Middle frontal gyrus (tissue), 1 donor: ENCODE data around the gene ADRB1.

ENCODE experiments used
- DNase-seq: peaks from one replicate; pipeline ENCODE4 v3.0.0-alpha.2; 2015; ENCODE audit warnings: low spot score; ENCODE audit errors: extremely low spot score

ADRB1 gene

DNA sequence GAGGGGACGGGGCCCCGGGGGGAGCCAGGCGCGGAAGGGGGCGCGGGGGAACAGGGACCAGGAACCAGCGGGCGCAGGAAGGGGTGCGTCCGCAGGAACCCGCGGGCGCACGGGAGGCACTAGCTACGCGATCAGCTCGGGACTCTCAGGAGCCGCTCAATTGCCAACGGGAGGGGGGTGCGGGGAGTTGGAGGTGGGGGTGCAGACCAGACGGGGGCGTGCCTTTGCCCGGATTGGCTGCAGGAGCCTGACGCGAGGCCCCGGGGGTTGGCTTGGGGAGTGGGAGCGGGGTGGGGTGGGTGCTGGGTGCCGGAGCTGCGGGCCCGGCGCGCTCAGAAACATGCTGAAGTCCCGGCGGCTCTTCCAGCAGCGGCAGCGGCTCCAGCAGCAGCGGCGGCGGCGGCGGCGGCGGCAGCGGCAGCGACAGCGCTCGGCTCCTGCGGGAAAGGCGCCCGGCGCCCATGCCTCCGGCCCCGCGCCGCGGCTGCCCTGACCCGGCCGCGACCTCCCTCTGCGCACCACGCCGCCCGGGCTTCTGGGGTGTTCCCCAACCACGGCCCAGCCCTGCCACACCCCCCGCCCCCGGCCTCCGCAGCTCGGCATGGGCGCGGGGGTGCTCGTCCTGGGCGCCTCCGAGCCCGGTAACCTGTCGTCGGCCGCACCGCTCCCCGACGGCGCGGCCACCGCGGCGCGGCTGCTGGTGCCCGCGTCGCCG lies at the start of gene ADRB1:
TSS of gene ADRB1 (plus strand) at position 335 of the 715 bp plus-strand sequence. CDS start at position 602, 267 bp downstream.
- DNase-seq, result peak; percentile 74

DNA sequence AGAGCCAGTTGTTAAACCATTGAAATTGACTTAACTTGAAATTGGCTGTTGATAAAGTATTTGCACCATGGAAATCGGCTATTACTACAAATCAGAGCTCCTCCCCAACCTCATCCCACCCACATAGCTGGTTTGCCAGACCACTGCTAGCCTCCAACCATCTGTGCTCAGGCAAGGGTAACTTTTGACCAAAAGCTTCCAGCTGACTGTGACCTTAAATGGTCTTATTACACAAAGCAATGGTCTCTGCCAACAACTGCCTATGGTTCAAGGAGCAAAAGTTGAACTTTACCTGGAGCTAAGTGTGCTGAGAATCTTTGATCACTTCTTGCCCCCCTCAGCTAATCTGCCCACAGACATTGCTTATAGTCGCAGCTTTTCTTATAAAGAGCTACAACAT lies 48.5 kb upstream of the ADRB1 start:
- DNase-seq, result no peak

DNA sequence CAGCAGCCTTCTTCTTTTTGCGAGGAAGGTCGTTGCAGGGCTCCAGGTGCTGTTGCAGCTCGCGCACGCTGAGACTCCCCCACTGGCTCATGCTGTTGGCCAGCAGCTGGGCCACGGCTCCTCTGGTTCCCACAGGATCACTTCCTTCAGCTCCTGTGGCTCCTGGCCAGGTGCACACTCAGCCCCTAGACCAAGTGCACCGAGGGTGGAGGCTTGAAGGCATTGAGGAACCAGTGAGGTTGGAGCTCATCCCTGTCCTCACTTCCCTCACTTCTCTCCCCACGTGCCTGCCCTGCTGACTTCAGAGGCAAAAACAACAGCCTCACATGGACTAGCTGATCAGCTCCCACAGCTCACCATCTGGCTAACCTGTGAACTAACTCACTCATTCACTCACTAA lies 46.2 kb upstream of the ADRB1 start:
- DNase-seq, result no peak

DNA sequence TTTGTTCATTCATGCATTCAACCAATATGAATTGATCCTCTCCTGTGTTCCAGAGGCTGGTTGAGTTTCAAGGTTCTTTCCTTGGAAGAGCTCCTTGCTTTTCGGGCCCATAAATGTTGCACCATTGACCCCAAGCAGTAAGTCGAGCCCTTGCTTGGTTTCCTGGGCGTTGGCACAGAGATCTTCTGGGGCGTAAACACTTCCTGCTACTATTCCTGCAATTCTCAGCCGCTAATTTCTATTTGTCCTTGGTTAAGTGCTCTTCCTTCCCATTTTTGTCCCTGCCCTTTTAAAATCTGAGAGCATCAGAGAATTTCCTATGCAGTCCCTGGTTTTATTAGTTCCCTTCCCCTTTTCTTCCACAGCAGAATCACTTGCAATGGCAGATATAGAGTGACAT lies 44.1 kb upstream of the ADRB1 start:
- no peak for DNase-seq

DNA sequence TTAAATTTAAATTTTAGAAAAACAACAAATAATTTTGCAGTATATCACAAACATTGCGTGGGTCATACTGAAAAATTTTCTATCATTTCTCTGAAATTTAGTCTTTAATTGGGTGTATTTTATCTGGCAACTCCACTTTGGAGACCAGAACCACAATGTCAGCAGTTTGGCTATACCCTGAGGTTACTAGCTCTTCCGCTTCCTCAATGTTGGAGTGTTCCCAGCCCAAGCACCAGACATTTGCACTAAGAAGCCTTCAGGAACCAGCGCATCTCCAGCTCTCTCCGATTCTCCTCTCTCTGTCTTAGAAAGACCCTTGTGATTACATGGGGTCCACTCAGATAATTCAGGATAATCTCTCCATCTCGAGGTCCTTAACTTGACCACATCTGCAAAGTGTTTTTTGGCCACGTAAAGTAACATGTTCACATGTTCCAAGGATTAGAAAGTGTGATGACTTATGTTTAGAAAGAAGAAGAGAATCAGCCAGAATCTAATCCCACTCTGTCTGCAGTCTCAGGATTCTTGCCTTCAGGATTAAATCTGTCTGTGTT lies 43.1 kb upstream of the ADRB1 start:
- no peak for DNase-seq

DNA sequence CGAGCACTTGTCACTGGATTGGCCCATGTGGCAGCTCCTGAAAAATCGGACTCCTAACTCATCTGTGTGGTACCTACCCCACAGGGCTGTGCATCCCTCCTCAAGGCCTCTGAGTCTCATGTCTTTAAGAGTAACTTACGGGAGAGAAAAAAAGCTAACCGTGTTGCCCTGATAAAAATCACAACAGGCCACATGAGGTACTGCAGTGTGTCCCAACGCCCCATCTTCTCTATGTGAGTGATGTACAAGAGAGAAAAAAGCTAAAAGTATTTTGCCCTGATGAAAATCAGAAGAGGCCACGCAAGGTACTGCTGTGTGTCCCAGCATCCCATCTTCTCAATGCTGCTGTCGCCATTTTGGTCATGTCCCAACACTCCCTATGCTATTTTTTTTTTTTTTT lies 41.2 kb upstream of the ADRB1 start:
- DNase-seq, result no peak

DNA sequence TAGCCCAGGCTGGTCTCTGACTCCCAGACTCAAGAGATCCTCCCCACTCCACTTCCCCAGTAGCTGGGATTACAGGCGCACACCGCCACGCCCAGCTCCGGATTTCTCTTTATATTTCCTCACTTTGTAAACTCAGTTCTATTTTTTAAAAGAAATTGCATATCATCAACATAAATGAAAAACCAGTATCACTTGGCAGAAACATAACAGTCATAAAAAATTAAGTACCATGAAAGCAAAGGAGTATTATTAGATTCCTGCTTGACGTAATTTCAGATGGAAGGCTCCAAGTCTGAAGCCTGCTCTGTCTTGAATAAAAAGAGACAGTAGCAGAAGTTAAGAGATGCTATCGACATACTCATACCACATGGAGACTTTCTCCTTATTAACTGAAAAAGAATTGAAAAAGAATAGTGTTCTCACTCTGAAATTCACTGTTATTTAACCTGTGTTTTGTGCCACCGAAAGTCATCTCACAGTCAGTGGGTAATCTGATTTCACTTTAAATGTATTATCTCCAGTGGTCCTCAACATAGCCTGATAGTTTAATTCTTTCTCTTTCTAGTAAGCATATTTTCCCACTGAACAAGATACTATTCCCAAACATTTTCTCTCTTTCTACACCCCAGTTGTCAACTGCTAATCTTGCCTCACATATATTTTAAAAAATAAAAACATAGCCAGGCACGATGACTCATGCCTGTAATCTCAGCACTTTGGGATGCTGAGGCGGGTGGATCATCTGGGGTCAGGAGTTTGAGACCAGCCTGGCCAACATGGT lies 40.3 kb upstream of the ADRB1 start:
- no peak for DNase-seq

DNA sequence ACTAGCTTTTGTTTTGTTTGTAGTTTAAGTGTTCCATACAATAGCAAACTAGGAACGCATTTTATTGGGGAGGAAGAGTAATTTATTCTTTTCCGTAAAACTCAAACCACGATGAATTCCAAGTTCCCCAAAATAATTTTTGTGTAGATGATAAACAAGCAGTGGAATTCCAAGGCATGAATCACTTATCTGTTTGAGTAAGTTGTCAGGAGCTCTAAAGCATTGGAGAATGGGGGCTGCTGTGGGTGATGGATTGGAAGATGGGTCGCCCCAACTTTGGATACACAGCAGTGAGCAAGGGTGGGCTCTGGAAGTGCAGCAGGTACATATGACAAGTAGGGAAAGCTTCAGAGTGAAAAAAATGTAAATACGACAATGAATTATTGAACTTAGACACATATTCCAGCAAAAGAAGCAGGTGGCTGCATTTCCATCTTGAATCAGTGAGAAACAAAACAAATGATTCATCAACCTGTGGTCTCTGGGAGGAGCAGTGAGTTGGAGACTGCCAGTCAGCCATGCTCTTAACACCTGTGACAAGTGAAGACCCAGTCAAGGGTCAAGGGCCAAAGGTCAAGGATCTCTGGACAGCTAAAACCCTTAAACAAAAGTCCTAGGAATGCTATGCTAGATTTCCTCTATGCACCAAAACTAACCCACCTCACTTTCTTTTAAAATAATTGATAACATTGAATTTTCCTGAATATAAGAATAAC lies 34.2 kb upstream of the ADRB1 start:
- no peak for DNase-seq

DNA sequence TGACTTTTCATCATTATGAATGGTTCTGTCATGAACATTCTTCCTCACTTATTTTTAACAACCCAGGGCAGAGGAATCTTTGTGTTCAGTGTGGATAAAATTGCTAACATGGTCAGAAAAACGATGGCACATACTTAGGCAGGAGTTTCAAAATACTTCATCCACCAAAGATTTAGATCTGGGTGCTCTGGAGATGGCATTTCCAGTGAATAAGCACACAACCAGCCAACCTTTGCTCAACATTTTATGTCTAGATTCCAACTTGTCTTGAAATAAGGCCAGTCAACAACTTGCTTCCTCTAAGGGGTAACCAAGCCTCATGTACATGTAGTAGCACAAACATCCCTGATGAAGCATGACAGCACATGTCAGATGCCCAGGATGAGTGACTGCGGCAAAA lies 33.4 kb upstream of the ADRB1 start:
- no peak for DNase-seq

DNA sequence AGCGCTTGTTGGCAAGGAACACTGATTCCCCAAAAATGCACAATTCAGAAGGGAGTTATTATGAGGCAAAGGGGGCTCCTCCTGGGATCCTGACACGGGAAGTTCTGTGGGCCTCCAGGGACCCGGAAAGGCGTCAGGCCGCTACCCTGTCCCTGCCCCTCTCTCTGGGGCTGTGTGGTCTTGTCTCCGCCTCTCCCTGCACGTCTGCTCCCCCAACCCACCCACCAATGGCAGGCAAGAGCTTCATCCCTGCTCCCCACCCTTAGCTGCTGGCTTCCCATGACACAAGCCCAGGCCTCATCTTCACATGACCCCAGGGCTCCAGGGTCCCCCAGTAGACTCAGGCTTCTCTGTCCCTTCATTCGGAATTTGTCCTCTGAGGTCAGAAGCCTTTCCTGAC lies 31.0 kb upstream of the ADRB1 start:
- no peak for DNase-seq

DNA sequence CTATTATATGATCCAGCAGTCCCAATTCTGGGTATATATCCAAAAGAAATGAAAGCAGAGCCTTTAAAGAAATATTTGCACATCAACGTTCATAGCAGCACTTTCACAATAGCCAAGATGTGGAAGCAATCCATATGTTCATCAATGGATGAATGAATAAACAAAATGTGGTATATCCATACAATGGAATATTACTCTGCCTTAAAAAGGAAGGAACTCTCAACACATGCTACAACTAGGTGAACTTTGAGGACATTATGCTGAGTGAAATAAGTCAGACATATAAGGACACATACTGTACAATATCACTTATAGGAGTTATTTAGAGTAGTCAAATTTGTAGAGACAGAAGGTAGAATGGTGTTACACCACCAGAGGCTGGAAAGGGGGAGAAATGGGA lies 28.0 kb upstream of the ADRB1 start:
- DNase-seq, result no peak

DNA sequence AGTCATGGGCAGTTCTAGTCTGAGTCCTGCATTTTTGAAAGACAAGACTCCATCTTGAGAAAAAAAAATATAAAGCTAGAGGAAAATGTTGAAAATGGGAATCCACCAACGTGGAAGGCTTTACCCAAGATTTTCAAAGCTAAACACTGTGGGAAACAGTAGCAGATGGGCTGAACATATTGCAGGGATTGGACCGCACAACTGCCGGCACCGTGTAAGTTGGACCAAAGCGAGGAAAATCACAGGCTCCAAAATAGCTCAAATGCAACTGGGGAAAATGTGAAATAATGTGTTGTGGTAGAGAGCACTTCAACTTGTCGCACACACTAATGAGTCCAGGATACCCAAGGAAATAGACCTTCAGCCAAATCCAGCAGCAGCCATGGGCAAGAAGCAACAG lies 26.4 kb upstream of the ADRB1 start:
- DNase-seq, result peak; percentile 70

DNA sequence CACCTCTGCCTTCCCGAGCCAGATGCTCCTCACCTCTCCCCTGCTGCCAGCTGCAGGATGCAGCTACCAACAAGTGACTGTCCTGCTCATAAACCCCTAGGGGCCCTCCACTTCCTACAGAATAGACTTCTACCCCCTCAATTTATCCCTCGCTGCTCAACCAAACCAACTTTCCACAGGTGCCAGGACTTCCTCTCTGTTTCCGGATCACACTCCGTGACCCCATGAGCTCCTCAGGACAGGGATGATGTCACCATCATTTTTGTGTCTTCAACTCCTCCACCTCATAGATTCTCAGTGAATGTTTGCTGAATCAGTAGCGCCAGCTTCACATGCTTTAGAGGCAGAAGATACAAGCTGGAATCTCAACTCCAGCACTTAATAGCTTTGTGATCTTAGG lies 25.8 kb upstream of the ADRB1 start:
- no peak for DNase-seq

DNA sequence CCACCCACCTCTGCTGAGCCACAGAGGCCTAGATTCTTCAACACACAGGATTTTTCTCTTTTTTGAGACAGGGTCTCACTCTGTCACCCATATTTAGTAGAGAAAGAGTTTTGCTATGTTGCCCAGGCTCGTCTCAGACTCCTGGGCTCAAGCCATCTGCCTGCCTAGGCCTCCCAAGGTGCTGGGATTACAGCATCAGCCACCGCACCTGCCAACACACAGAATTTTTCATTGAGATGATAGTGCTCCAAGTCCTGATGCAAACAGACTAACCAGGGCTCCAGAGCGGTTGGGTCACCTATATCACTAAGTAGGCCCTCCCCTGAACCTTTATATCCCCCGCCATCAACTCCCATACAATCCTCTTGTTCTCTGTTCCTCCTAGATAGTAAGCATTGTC lies 24.4 kb upstream of the ADRB1 start:
- no peak for DNase-seq

DNA sequence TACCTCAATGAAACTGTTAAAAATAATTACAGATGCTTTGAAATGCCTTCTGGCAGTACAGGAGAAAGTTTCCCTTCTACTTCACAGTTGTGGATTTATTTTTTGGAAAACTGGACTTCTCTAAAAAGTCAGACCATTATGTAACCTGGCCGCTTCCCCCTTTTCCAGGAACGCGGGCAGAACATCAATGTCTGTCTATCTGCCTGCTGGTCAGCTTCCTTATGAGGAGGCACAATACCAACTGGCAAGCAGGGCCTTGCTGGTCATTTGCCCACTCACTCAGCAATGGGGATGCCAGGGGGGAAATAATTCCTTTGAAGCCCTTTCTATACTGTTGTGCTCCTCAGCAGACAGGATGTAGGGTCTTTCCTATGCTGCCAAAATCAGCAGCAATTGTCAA lies 22.5 kb upstream of the ADRB1 start:
- DNase-seq, result no peak

DNA sequence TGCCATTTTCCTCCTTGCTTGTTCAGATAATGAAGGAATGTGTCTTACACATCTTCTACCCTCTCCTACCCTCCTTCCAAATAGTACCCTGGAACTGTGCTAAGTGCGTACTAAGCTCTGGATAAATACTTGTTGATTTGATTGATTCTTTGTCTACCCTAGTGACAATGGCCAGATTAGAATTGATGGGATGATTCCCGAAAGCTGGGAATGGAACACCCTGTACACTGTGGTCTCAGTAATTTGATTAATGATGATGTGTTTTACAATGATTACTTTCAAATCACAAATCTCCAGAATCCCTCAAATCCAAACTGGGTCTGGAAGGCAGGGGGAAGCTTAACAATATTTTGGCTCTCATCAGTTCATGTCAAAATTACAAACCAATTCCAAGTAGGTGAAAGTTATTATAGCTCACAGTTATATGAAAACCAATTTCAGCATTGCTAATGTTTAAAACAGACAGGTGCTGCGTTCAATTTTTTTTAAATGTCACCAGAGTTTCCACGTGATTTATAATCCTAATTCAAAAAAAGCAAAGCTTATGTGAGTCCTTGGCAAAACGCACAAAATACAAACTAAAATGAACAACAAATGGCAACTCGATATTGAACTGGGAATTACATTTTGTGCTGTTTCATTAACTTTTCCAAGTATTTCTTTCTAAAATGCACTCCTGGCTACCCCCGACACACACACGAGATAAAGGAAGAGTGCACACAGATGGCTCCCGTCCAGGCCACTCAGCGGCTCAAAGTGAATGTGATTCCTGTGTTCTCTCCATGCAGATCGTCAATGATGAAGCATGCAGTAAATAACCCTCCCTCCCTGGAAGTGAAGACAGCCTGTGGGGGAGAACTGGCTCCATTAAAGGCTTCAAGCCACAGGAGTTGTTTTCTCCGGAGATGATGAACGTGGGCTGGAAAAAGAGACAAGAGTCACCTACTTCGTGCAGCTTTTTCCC lies 21.7 kb upstream of the ADRB1 start:
- DNase-seq, result no peak

DNA sequence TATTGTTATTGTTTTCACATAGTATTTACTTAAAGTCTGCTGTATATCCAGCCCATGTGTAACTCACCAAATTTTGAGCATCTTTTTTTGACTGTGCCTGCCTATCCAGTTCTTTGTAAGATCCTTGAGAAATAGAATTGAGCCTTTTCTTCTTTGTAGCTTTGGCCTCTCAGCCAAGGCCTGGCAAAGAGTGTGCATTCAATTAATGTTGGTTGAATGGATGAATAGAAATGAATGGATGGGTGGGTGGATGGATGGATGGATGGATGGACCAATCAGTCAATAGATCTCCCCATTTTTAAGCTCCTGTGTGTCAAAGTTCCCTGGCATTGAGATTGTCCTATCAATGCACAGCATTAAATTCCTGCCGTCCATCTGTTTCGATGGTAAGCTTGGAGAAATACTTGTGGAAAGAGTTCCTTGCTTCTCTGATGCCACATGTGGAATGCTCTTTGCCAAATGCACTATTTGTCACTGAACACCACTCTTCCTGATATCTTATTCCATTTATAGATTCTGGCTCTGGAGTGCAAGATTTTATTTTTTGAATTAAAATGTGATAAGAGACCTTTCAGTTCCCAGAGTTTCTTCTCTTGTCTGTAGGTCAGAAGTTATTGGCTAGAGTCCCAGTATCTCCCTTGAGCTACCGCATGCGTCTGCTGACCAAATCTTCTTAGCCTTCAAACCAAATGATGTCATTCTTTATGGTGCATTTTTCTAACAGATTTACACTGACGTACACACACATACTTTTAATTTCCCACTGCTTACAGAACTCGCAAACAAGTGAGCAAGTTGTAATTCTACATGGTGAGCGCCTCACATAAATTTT lies 20.7 kb upstream of the ADRB1 start:
- DNase-seq, result no peak

DNA sequence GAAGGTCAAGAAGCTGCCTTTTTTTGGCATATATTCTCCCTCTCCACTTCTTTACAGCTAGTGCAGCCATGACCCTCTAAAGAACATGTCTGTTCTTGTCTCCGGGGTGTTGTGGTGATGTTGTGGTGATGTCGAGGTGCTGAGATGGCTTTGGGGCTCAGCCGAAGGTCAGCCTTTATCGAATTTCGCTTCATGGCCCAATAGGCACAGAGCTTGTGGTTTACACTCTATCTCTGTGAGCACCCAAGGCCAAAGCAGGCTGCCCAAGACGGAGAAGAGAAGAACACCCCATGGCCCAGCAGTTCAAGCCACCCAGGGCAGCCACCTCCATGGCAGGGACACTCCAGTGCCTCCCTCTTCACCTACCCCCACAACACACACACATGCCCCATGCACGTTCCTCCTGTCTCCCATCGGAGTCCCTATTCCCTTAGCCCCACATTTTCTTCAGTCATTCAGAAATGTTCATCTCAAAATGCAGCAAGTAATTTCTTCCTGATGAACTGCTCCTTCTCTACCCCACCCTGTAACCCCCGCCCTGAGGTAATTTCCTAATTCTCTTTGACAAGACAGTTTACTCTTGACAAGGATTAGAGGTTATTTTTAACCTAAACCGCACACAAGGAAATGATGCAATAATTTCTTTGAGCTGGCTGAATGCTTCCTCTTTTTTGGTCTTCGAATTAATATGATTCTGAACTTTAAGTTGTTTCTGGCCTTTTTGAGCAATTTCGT lies 18.6 kb upstream of the ADRB1 start:
- no peak for DNase-seq

DNA sequence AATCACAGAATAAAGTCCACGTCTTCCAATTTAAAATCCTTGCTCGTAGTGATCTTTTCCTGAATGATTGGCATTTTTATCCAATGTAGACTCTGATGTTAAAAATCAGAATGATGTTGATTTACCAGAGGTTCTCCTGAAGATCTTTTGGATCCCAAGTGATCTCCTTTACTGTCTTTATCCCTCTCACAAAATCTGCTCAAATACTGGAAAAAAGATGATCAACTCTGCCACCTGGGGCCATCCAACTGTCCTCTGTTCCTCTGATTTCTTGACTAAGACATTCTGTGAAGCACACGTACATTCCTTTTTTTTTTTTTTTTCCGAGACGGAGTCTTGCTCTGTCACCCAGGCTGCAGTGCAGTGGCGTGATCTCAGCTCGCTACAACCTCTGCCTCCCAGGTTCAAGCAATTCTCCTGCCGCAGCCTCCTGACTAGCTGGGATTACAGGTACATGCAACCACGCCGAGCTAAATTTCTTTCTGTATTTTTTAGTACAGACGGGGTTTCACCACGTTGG lies 18.0 kb upstream of the ADRB1 start:
- DNase-seq, result no peak
